Transverse colon (tissue), 4 donors: Measurements from ENCODE around the gene KPNB1. TPM values are rescaled to one million over a fixed set of nuclear protein-coding genes. Genes with fewer than 3 reads are reported as not detected.

Experiments used
- DNase-seq: peaks from one replicate; pipeline ENCODE4 v3.0.0-alpha.2; 2019
- H3K27ac ChIP-seq, 4 donors: fragments of 200-600 bp; sonication (generic); 2 replicates each; pipeline ENCODE4 v1.5.1; 2016 to 2018; ENCODE audit warnings: inconsistent platforms in 4 of 4
- H3K27me3 ChIP-seq: fragments of 200-600 bp; sonication (generic); 2 replicates; pipeline ENCODE4 v1.5.1; 2017; ENCODE audit warnings: inconsistent platforms
- H3K36me3 ChIP-seq, 4 donors: fragments of 200-600 bp; sonication (generic); 2 replicates each; pipeline ENCODE4 v1.5.1; 2017 to 2019; ENCODE audit warnings: inconsistent platforms in 4 of 4
- H3K4me1 ChIP-seq, 4 donors: fragments of 200-600 bp; sonication (generic); 2 replicates each; pipeline ENCODE4 v1.5.1; 2017 to 2020; ENCODE audit warnings: inconsistent platforms in 4 of 4
- H3K4me3 ChIP-seq, 4 donors: fragments of 200-600 bp; sonication (generic); 1 replicate in 1 of 4; 2 replicates in 3 of 4; pipeline versions ENCODE4 v1.5.1 to v1.6.1; 2017 to 2019; ENCODE audit warnings: inconsistent platforms in 4 of 4
- H3K9me3 ChIP-seq, 2 donors: fragments of 200-600 bp; sonication (generic); 2 replicates each; pipeline ENCODE4 v1.5.1; 2017 to 2019; ENCODE audit warnings: inconsistent platforms in 2 of 2
- EP300 ChIP-seq: sonication (generic); formaldehyde crosslinking; IDR thresholded peaks from one replicate; pipeline ENCODE4 v1.6.1; 2017; ENCODE audit warnings: antibody characterized with exemption, low read depth
- POLR2A ChIP-seq: fragments of 450-650 bp; IDR thresholded peaks from one replicate; pipeline ENCODE4 v1.6.1; 2016; ENCODE audit warnings: antibody characterized with exemption, mild to moderate bottlenecking, moderate library complexity
- POLR2AphosphoS5 ChIP-seq, 3 donors: sonication (generic); formaldehyde crosslinking; IDR thresholded peaks; one replicate each; pipeline ENCODE4 v1.6.1; 2016; ENCODE audit warnings: antibody characterized with exemption in 3 of 3
- WGBS, 2 donors: methylation state at CpG; one replicate each; pipeline ENCODE4 v1.1.5; 2018; ENCODE audit warnings: low coverage in 1 of 2; 5-methylcytosine and 5-hydroxymethylcytosine counted together
- in situ Hi-C, 4 donors: fragments of 200-750 bp; cut with MboI; loops; one replicate each; pipeline versions ENCODE4 v1.15.0 to v1.15.1; 2017; ENCODE audit warnings: low sequenced_read_pairs in 3 of 4, low pct_ligation_motif_present in 1 of 4, low pct_unique_long_range_greater_than_20kb in 1 of 4
- intact Hi-C: fragments of 100-400 bp; cut with DNase I; formaldehyde crosslinking; loops from one replicate; pipeline ENCODE4 v1.15.1; 2023; ENCODE audit warnings: low total_unique reads
- total RNA-seq, 4 donors: library from RNA; depleted of rRNA; stranded (reverse); fragments of >200 nt; gene quantifications; one replicate each; pipeline ENCODE4 v1.1.0, GENCODE V29; 2016
- TF ChIP-seq, protein P1 (sequence below), 5 experiments: fragments of 200-600 bp in 3 of 5; fragments of 450-650 bp in 2 of 5; sonication (generic) in 3 of 5; IDR thresholded peaks; 1 replicate in 2 of 5; 2 replicates in 3 of 5; pipeline ENCODE4 v1.5.1; 2016 to 2017; ENCODE audit warnings: antibody characterized with exemption in 5 of 5, inconsistent platforms in 3 of 5, mild to moderate bottlenecking in 2 of 5, moderate library complexity in 1 of 5

The KPNB1 gene
- total RNA-seq, 4 donors from 2014 or later, result 39.2 to 176 (median 133) TPM

DNA sequence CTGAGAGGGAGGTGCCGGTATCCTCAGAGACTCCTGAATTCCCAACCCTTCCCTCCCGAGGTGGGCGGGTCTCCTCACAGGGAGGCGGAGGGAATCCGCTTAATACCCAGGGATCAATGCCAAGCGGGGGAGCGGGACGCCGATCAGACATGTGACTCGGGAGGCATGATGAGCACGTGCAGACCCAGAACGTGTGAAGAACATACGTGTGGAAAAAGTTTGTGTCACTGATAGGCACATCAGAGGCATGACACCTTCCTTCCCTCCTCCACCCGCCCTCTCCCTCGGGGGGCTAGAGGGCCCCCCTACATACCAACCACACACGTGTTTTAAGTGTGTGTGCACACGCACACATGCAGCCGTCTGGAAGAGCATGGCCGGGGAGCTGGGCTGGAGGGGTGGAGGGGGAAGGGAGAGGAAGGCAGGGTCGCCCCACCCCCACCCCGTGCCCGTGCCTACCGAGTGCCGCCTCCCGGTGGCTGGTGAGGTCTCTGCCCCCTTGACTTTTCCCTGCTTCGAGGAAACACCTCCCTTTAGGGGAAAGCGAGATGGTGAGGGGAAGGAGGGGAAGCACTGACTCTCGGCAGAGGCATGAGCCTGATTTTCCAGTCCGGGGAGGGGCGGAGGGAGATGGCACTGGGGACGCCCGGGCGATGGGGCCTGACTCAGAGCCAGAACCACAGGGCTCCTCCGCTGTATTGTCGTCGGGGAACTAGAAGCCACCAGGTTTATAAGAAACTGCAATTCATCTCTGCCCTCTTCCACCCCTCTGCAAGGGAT is 71.2 kb downstream of the KPNB1 start:
- Histone ChIP-seq H3K27me3 (peaks cover 62% of the 10 kb centered on the region), H3K36me3 (no peaks in the 10 kb centered on the region), H3K9me3 (no peaks in the 10 kb centered on the region), H3K4me3 (no peak overlapping the region), H3K4me1 (peaks cover 0 to 11% (median 6%) of the 10 kb centered on the region in 4 donors), H3K27ac (no peak overlapping the region)
- peak; percentile 28 for DNase-seq
- in situ Hi-C loops, result no loop called here
- WGBS, 2 donors, result 16% methylated on average over 31 of the region's 36 CpGs; no CpG with 5 or more reads in 1 of the 2 donors
- TF ChIP-seq POLR2A, result no peak
- TF ChIP-seq, protein P1, sequence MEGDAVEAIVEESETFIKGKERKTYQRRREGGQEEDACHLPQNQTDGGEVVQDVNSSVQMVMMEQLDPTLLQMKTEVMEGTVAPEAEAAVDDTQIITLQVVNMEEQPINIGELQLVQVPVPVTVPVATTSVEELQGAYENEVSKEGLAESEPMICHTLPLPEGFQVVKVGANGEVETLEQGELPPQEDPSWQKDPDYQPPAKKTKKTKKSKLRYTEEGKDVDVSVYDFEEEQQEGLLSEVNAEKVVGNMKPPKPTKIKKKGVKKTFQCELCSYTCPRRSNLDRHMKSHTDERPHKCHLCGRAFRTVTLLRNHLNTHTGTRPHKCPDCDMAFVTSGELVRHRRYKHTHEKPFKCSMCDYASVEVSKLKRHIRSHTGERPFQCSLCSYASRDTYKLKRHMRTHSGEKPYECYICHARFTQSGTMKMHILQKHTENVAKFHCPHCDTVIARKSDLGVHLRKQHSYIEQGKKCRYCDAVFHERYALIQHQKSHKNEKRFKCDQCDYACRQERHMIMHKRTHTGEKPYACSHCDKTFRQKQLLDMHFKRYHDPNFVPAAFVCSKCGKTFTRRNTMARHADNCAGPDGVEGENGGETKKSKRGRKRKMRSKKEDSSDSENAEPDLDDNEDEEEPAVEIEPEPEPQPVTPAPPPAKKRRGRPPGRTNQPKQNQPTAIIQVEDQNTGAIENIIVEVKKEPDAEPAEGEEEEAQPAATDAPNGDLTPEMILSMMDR (IDR thresholded peaks at IDR 0.05), result no peak
- no peak for TF ChIP-seq POLR2AphosphoS5 (IDR thresholded peaks at IDR 0.05)
- no peak for TF ChIP-seq EP300
- intact Hi-C loops, result no loop called here

DNA sequence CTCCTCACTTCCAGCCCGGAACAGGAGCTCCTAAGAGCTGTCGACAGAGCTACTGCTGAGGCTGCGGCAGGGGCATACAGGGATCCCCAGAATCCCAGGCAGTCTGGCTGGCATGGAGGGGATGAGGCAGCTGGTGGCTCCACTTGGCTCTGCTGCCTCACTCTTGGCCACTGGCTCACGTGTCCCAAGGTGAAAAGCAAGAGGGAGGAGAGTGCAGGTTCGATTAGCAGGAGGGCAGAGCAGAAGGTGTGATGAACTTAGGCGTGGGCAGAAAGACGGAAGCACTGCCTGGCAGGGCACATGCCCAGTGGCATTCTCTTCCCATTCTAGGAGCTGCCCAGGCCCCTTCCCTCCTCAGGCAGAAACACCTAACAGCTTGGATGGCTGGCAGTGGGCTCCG is 72.0 kb downstream of the KPNB1 start:
- Histone ChIP-seq H3K4me1 (peaks cover 0 to 11% (median 6%) of the 10 kb centered on the region in 4 donors), H3K27ac (no peak overlapping the region), H3K27me3 (peaks cover 65% of the 10 kb centered on the region), H3K36me3 (no peaks in the 10 kb centered on the region), H3K9me3 (no peaks in the 10 kb centered on the region), H3K4me3 (no peak overlapping the region)
- in situ Hi-C loops, result no loop called here
- 14 to 43% methylated on average over 2 to 8 of the region's 8 CpGs for WGBS, 2 donors
- no peak for DNase-seq
- intact Hi-C loops, result no loop called here
- TF ChIP-seq POLR2AphosphoS5 (IDR thresholded peaks at IDR 0.05) (no peak), POLR2A (no peak), EP300 (no peak)
- TF ChIP-seq, protein P1 (IDR thresholded peaks at IDR 0.05), result no peak

DNA sequence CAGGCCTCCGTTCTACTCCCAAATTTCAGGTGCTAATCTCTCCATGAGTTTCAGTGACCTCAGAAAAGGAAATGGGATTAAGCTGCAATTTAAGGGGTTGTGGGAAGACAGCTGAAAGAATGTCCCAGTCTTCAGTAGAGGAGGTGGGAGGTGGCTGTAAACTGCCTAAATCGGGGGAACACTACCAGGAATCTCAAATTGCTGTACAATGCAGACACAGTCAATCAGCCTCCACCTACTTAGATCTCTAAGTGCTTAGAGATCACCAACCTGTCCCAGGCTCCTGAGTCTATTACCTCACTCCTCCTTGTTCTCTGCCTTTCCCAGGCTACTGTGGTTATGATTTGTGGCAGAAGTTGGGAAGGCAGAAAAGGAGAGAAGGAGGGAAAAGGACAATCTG is 75.0 kb downstream of the KPNB1 start:
- Histone ChIP-seq H3K36me3 (no peaks in the 10 kb centered on the region), H3K4me1 (peaks cover 0 to 11% (median 6%) of the 10 kb centered on the region in 4 donors), H3K27ac (no peak overlapping the region), H3K9me3 (no peaks in the 10 kb centered on the region), H3K27me3 (peaks cover 58% of the 10 kb centered on the region), H3K4me3 (no peak overlapping the region)
- in situ Hi-C loops, result no loop called here
- DNase-seq, result no peak
- WGBS, 2 donors, result 86% methylated on average over 2 of the region's 2 CpGs; no CpG with 5 or more reads in 1 of the 2 donors
- TF ChIP-seq POLR2A (no peak), EP300 (no peak), POLR2AphosphoS5 (IDR thresholded peaks at IDR 0.05) (no peak)
- TF ChIP-seq, protein P1 (IDR thresholded peaks at IDR 0.05), result no peak
- intact Hi-C loops, result no loop called here

DNA sequence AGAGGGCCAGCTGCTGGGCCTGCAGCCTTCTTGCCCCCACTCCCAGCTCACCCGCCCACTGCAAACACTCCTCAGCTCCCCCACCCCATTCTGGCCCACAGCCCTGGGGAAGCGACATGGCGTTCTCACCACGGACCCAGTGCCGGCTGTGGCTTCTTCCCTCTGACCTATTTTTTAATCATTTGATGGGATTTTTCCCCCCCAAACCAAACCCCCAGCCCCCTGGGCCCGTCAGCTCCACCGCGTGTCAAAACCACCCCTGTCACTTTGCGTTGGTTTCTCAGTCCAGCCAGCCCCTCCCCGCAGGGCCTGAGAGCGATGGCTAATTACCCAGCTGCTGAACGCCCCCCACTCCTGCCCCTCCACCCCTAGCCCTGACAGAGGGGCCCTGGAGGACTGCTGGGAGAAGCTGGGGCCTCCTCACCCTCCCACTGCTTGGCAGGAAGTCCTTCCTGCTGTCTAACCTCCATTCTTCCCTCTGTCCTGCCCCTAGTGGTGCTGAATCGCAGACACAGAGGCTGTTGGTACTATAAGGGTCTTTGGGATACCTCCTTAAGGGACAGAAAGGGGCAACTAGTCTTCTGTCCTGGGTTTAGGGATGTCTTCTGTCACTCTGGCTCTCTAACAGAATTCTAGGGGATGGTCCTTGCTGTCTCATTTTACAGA is 75.9 kb downstream of the KPNB1 start:
- 69% methylated on average over 13 of the region's 13 CpGs; no CpG with 5 or more reads in 1 of the 2 donors for WGBS, 2 donors
- H3K27me3 ChIP-seq, result peaks cover 52% of the 10 kb centered on the region
- no peak for DNase-seq
- H3K9me3 ChIP-seq, result no peaks in the 10 kb centered on the region
- in situ Hi-C loops, result no loop called here
- H3K4me3 ChIP-seq, result no peak overlapping the region
- intact Hi-C loops, result no loop called here
- no peaks in the 10 kb centered on the region for H3K36me3 ChIP-seq
- no peak overlapping the region for H3K27ac ChIP-seq
- TF ChIP-seq EP300 (no peak), POLR2AphosphoS5 (IDR thresholded peaks at IDR 0.05) (no peak), POLR2A (no peak)
- TF ChIP-seq, protein P1 (IDR thresholded peaks at IDR 0.05), result no peak
- H3K4me1 ChIP-seq, result peaks cover 0 to 9% (median 6%) of the 10 kb centered on the region in 4 donors
